GM18511 (cell line): ENCODE measurements around the gene MYO5C.
"Not testable (repeated sequence)": the region's sequence is repeated elsewhere in the genome, so short reads cannot be mapped to it uniquely, and the experiment has no call there.

ENCODE experiments used
- ATAC-seq: cut with Tn5 transposase; IDR thresholded peaks from one replicate; pipeline ENCODE4 v1.9.1; 2021; ENCODE audit warnings: mild to moderate bottlenecking, moderate library complexity; ENCODE audit not compliant: unreplicated experiment

The MYO5C gene

GRCh38 chr15:52246686-52247431 lies 48.7 kb downstream of the MYO5C start:
- no peak for ATAC-seq

DNA sequence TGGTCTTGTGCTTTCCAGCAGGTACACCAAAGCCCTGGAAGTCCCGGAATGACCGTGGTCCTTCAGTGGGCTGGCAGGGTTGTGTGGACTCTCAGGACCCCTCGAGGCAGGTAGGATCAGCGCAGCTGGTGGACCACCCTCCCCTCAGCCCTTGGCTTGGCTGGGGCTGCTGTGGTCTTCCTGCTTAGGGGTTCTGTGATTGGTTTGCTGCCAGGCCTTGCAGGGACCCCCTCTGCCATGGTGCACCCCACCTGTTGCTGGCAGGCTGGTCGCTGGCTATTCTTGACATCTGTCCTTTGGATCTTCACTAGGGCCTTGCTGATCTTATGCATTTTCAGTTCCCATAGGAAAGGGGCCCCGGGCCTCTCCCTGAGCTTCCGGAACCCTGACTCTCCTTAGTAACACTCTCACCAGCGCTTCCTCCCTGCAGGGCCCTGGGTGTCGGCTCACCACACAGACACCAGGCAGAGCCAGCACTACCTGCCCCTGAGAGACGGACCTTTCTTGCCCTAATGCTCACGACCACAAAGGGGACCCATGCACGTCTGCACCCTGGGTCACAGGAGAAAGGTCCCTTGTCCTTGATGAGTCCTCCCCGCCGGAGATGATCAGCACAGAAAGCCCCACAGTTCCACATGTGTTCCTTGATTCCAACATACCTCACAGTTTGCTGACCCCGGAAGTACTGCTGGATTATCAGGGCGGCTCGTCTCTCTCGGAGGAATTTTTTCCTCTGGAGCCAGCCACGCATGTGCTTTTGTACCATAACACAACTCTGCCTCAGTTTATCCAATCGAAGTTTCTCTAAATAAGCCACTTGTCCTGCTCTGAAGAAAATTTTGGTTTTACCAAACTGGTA lies 51.7 kb downstream of the MYO5C start:
- no peak for ATAC-seq

DNA sequence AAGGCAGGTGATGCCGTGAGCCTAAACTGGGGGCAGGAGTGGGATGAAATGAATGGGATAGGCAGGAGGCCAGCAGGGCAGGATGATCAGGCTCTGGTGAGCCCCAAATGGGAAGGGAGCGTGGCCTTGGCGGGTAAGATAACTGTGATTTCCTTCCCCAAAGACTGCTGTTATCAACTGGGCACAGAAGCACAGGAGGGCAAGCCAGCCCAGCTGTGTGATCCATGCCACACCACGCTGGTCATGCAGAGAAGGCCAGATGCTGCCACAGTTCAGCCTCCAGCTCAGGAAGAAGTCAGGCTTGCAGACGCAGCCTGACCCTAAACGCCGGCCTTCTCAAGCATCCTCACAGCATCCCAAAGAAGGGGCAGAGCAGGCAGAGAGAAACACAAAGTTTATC lies 52.3 kb downstream of the MYO5C start:
- no peak for ATAC-seq

GRCh38 chr15:52241489-52241888 lies 54.1 kb downstream of the MYO5C start:
- ATAC-seq: no peak

DNA sequence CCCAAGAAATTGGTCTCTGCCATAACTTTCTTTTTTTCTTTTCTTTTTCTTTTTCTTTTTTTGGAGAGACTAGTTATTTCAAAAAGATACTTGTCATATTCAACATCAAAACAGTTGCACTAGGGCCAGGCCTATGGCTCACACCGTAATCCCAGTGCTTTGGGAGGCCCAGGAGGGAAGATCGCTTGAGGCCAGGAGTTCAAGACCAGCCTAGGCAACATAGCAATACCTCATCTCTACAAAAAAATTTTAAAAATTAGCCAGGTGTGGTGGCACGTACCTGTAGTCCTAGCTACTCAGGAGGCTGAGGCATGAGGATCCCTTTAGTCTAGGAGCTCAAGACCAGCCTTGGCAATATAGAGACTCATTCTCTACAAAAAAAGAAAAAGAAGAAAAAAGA lies 55.4 kb downstream of the MYO5C start:
- no peak for ATAC-seq

DNA sequence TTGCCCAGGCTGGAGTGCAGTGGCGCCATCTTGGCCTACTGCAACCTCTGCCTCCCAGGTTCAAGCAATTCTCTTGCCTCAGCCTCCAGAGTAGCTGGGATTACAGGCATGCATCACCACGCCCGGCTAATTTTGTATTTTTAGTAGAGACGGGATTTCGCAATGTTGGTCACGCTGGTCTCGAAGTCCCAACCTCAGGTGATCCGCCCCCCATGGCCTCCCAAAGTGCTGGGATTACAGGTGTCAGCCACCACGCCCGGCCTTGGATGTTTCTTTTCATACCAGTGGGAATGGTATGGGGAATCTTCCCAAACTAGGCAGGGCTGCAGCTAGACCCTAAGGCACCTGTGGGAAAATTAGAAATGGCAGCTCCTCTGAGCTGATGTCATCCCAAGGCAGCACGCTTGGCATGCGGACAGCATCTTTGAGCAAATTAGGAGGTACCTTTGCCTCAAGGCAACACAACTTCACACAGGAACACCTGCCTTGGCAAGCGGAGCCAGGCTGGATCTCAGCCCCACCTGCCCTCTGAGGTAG lies 56.5 kb downstream of the MYO5C start:
- not testable (repeated sequence) for ATAC-seq

DNA sequence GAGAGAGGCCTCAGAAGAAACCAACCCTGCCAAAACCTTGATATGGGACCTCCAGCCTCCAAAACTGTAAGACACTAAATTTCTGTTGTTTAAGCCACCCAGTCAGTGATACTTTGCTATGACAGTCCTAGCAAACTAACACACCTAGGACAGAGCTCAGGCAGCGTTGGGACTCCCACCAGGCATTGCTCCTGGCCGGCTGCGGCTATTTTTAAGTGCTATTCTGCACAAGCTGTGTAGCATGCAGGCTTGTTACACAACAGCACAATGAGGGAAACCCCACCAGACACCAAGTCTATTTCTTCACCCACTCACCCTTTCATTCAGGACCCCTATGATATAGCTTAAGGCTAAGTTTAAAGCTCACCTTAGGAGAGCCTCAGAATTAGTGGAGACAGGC lies 57.5 kb downstream of the MYO5C start:
- ATAC-seq: no peak

DNA sequence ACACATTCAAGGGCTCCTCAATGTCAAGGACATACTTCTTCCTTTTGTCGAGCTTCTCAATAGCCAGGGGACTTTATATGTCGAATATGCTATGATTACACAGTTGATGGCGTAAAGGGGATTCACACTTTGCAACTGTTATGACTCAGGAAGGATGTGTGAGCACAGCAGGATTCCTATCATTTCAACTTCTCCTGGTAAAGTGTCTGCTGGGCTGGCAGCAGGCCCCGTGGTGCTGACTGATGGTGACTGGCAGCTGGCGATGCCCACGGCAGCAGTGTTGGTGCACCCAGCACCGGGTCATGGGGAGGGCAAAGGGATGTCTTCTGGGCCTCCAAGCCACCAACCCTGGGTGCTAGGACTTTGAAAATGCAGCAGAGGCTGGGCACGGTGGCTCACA lies 59.6 kb downstream of the MYO5C start:
- no peak for ATAC-seq

- peak; percentile 48 for ATAC-seq
Measured at GRCh38 chr15:52234596-52235541, 60.7 kb downstream of the MYO5C start.

DNA sequence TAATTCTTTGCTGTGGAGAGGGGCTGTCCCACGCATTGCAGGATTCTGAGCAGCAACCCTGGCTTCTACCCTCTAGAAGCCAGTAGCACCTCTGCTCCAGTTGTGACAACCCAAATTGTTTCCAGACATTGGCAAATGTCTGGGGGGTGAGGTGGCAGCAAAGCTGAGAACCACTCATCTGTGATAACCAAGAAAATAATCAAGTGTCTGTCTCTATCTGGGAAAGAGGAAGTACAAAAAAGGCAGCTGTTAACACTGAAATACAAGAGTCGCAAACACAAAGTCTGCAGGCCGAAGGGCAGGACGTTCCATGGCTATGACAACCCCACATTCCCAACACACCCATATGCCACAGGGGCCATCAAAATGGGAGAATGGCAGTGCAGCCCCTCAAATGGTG lies 62.2 kb downstream of the MYO5C start:
- ATAC-seq: peak; percentile 45

DNA sequence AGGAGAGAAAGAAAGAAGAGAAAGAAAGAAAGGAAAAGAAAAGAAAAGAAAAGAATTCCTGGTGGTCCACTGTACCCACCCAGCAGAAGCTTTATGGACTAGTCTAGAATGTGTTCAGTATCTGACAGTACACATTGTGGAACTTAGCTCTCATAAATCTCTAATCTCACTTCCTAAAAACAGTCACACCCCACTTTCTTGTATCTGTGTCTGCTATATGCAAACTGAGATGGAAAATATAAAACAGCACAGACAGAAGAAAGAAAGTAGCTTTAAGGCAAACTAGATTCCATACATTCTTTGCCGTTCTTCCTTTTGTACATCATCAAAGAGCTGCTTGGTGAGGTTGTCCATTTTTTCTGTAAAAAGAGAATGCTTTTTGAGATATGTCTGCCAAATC lies 63.3 kb downstream of the MYO5C start:
- ATAC-seq: peak; percentile 62

DNA sequence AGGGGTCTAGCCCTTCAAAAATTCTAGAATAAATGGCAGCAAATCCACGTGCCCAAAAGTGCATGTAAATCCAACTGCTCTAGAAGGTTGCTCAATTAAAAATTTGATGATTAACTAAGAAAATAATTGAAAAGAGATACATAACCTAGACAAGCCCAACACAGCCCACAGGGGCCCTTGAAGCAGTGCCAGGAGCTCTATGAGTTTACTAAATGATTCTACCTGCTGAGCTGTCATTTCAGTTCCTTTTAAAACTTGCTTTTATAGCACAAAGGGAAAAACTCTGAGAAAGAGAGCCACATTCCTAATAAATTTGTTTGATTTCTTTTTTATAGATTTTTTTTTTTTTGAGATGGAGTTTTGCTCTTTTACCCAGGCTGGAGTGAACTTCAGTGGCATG lies 65.5 kb downstream of the MYO5C start:
- no peak for ATAC-seq

GRCh38 chr15:52228921-52229320 lies 66.7 kb downstream of the MYO5C start:
- ATAC-seq: no peak

DNA sequence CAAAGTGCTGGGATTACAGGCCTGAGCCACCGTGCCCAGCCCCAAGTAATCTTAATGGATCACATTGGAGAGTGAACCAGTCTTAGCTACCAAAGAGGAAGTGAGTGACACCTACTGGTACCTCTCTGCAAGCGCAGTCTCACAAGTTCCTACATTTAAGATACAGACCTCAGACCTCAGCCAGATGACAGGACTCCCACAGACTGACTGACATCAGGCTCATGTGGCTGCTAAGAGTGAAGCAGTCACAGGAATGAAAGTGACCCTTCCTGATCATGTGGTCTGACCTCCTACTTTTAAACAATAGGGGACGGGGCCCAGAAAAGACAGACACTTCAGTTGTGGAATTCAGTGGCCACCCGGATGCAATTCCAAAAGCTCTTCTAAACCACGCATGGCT lies 68.1 kb downstream of the MYO5C start:
- ATAC-seq: peak; percentile 76

- ATAC-seq: no peak
Measured at GRCh38 chr15:52225230-52225629, 70.4 kb downstream of the MYO5C start.

- ATAC-seq: no peak
Measured at GRCh38 chr15:52224211-52224610, 71.4 kb downstream of the MYO5C start.

DNA sequence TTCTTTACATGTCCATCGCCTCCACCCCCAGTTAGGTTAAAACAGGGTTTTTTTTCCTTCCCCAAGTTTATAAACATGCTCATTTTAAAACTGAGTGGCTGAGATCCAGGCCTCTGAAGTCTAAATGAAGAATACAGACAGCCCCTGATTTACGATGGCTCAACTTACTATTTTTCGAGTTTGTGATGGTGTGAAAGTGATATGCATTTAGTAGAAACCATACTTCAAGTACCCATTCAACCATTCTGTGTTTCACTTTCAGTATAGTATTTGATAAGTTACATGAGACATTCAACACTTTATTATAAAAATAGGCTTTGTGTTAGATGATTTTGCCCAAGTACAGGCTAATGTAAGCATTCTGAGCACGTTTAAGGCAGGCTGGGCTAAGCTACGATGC lies 73.9 kb downstream of the MYO5C start:
- peak; percentile 78 for ATAC-seq

GRCh38 chr15:52220937-52221660 lies 74.5 kb downstream of the MYO5C start:
- ATAC-seq: peak; percentile 55

- no peak for ATAC-seq
Measured at GRCh38 chr15:52220251-52220650, 75.4 kb downstream of the MYO5C start.

DNA sequence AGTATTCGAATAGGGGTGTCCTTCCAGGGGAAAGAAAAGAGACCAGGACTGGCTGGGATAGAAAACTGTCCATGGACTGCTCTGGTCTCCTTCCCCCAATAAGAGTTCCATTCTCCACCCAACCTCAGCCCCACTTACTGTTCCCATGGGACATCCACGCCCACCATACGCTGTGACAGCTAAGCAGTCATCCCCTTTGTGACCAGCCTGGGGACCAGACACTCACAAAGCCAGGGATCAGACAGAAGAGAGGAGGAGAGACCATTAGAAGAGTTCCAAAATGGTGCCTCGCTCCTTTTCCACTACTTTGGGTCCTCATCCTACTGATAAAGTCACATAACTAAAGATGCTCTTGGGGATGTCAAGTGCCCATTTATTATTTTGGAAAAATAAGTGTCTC lies 76.8 kb downstream of the MYO5C start:
- no peak for ATAC-seq
